T47D (cell line): ENCODE results near the gene MYLK2.

Experiments used
- DNase-seq, 2 experiments: peaks; one replicate each; pipeline versions ENCODE4 v3.0.0 to v3.0.0-alpha.2; 2011 to 2012; ENCODE audit warnings: low read depth in 1 of 2, low spot score in 1 of 2
- JUND ChIP-seq: IDR thresholded peaks from 2 replicates; pipeline ENCODE4 v1.6.1; 2012; ENCODE audit warnings: low read depth
- in situ Hi-C: cut with HindIII; loops from 2 replicates; pipeline ENCODE4 v1.10.0; 2016; ENCODE audit warnings: low sequenced_read_pairs, low pct_unique_long_range_greater_than_20kb

MYLK2 gene

DNA sequence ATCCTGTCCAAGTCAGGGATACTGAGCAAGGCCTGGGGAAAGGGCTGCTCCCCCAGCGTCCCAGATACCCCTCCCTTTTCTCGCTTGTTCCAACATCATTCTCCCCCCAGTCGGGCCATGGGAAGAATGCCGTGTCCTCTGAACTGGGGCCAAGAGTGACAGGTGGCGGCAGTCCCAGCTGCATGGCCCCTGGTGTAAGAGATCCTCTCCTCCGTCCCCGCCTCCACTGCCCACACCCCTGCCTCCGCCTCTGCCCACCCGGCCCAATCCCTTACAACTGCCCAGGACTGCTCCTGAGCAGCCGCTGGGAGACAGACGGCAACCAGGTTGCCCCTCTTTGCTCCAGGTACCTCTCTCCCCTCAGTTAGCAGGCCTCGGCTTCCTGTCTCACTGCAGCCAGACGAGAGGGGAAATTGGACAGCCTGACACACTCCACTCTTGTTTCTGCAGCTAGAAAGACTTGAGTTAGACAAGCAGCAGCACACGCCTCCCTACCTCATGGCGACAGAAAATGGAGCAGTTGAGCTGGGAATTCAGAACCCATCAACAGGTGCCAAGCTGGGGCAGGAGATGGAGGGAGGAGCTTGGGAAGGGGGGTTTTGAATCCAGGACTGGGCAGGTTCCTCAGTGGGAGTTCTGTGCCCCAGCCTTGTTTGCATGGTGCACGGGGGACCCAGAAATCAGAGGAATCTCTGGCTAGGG is at the start of gene MYLK2:
Gene MYLK2 (plus strand): TSS at position 274 of the 702 bp plus-strand sequence. CDS start 225 bp downstream, at position 499.
- no peak for DNase-seq
- in situ Hi-C loops: no loop called here

DNA sequence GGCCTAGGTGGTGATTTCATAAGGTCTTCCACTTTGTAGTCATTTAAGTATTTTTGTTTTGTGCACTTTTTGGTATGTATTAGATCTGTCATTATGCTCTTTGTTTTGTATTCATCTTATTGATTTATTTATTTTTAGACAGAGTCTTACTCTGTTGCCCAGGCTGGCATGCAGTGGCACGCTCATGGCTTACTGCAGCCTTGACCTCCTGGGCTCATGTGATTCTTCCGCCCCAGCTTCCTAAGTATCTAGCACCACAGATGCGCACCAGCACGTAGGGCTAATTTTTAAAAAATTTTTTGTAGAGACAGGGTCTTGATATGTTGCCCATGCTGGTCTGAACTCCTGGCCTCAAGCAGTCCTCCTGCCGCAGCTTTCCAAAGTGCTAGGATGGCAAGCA is 49.5 kb upstream of the MYLK2 start:
- in situ Hi-C loops: no loop called here
- no peak for DNase-seq
- TF ChIP-seq JUND: no peak

More for the DNA sequence above, at the start of gene MYLK2:
- TF ChIP-seq JUND: no peak

DNA sequence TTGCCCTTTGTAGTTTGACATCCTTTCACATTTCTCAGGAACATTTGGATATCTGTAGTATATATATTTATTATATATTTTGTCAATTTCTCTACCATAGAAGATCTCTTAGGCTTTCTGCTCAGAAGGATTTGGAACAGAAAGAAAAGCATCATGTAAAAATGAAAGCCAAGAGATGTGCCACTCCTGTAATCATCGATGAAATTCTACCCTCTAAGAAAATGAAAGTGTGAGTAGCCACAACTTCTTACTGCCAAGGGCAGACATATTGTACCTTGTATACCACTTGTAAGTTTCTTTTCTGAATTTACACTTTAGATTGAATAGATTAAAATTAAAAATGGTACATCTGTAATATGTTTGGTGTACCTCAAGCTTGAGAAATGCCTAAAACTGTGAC is 48.9 kb upstream of the MYLK2 start:
- TF ChIP-seq JUND: no peak
- in situ Hi-C loops: no loop called here
- DNase-seq: no peak

DNA sequence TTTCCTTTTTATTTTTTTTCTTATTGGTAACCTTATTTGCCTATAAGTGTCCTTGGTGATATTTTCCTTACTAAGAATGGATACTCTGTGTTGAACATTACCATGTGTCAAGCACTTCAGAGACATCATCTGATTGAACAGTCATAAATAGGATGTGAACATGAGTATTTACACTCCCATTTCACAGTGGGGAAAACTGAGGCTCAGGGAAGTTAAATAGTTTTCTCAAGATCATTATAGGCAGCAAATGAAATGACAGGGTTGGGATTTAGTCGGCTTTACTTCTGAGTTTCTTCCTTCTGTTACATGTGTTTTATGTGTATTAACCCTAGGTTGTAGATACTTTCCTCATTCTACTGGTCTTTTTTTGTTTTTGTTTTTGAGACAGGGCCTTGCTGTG is 44.7 kb upstream of the MYLK2 start:
- TF ChIP-seq JUND: no peak
- in situ Hi-C loops: no loop called here
- no peak for DNase-seq

DNA sequence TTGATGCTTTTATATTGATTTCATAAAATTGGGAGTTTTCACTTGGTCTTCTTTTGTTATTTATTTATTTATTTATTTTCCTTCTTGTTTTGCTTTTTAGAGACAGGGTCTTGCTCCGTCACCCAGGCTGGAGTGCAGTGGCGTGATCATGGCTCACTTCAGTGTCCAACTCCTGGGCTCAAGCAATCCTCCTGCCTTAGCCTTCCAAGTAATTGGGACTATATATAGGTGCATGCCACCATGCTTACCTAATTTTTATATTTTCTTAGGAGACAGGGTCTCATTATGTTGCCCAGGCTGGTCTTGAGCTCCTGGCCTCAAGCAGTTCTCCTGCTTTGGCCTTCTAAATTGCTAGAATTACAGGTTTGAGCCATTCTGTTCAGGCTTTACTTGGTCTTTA is 38.3 kb upstream of the MYLK2 start:
- DNase-seq: no peak
- in situ Hi-C loops: no loop called here
- TF ChIP-seq JUND: no peak

DNA sequence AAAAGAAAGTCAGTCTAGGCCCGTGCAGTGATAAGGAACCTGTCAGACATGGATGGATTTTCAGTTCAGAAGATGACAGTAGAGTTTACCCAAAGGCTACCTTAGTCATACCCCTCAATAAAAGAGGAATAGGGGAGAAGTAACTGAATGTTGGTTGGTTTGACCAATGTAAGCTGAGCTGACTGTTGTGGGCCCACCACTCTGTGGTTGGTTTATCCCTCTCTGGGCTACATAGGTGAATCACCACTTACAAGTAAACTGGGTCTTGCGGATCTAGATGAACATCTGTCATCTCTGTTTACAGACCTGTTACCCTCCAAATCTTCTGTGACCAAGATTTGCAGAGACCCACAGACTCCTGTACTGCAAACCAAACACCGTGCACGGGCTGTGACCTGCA is 37.2 kb upstream of the MYLK2 start:
- in situ Hi-C loops: no loop called here
- no peak for DNase-seq
- no peak for TF ChIP-seq JUND

DNA sequence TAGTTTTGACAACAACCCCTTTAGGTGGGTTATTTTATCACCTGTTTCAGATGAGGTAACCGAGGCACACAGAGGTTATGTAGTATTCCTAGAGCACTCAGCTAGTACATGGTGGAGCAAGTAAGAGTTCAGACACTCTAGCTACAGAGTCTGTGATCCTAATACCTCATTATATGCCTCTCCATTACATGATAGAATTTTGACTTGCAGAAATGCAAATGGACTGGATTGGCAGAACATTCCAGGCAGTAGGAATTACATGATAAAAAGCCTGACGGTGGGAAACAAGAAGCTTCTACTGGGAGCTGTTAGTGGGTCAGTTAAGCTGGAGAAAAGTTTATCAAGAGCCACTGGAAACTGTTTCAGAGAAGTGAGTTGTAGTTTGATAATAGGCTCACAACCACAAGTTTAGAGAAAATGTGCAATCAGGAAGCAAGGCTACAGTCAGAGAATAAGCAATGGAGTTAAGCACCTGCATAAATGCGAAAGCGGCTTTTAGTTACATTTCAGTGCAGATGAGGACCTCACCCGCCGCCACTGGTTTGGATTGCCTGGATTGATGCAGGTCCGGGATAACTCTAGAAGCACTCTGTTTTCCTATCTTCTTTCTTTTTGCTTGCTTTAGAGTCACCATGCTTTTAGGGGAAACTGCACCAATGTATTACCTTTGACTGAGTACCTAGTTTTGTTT is 34.7 kb upstream of the MYLK2 start:
- in situ Hi-C loops: no loop called here

DNA sequence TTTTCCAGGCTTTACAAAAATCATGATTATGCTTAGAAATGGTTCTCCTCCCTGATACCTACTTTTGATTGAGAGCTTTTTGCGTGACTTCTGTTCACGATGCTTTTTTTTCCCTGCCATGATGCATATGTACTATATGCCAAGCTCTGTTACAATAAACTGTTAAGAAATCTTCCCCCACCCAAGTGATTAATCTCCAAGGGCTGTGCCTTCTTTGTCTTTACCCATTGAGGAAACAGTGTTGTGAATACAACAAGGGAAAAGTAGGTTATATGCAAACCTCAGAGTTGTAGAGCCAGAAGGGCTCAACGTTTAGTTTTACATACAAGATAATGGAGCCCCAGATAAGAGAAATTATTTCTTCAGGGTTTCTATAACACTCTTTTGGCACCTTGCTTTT is 34.1 kb upstream of the MYLK2 start:
- DNase-seq: no peak
- in situ Hi-C loops: no loop called here
- no peak for TF ChIP-seq JUND

More for the DNA sequence above, 34.7 kb upstream of the MYLK2 start:
- no peak for DNase-seq
- TF ChIP-seq JUND: no peak

DNA sequence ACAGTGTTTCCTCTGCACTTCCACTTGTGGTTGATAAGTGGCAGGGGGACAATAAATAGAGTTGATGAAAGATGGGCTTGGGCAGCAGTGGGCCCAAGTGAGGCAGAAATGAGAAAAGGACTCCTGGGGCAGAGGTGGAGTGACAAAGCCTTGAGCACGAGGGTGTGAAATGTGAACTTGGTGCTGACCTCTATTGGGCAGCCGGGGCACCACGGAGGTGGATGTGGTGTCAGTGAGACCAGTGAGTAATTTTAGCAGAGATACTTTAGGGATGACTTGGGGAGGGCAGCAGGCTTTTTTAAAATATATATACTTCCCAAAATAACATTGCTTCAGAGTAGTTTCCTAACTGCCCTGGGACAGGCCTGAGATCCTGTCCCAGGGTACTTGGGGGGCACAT is 30.6 kb upstream of the MYLK2 start:
- no peak for TF ChIP-seq JUND
- DNase-seq: peak in 1 of 2 experiments; percentile 31
- in situ Hi-C loops: no loop called here

DNA sequence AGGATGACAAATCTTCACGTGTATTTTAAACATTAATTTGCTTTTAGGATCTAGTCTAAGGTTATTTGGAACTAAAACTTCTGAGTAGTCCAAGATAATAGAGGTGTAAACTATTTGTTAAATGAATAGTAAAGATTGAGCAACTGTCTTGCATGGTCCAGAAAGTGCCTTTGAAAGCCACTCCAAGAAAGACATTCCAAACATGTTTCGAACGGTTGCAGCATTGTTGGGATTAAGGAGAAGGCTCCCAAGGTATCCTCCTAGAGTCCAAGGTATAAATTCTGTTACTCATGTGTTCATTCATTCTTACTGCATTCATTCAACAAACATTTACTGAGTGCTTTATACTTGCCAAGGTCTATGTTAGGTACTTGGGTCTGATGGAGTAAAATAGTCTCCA is 28.8 kb upstream of the MYLK2 start:
- in situ Hi-C loops: no loop called here
- TF ChIP-seq JUND: no peak
- no peak for DNase-seq

DNA sequence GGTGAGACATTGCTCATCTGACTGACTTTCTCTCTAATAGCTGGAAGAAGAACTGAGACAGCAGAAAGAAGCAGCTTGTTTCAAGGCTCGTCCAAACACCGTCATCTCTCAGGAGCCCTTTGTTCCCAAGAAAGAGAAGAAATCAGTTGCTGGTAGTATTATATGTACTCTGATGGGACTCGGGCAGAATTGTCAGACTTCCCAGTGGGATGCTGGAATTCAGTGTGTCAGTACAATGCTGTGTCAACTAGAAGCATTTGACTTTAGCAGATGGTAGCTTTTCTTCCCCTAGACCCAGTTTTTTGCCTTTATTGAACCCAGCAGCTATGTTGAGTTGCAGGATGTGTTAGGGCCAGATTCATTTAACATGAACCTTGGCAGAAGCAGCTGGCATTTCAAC is 21.8 kb upstream of the MYLK2 start:
- TF ChIP-seq JUND: no peak
- in situ Hi-C loops: no loop called here
- DNase-seq: no peak

DNA sequence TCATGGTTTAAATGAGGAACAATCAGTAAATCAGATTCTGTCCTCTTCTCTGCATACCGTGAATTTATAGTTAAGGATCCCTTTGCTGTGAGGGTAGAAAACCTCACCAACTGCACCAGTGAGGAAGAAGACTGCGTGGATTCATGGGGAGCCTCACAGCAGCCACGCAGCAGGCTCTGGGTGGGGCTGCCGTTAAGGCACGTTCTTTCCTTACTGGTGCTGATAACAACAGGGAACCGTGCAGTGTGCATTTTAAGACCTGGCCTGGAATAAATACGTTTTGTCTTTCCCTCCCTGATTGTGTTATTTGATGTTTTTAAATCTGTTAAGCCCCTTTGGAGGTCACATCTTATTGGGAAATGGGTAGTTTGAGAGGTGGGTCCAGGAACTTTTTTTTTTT is 17.6 kb upstream of the MYLK2 start:
- in situ Hi-C loops: no loop called here

DNA sequence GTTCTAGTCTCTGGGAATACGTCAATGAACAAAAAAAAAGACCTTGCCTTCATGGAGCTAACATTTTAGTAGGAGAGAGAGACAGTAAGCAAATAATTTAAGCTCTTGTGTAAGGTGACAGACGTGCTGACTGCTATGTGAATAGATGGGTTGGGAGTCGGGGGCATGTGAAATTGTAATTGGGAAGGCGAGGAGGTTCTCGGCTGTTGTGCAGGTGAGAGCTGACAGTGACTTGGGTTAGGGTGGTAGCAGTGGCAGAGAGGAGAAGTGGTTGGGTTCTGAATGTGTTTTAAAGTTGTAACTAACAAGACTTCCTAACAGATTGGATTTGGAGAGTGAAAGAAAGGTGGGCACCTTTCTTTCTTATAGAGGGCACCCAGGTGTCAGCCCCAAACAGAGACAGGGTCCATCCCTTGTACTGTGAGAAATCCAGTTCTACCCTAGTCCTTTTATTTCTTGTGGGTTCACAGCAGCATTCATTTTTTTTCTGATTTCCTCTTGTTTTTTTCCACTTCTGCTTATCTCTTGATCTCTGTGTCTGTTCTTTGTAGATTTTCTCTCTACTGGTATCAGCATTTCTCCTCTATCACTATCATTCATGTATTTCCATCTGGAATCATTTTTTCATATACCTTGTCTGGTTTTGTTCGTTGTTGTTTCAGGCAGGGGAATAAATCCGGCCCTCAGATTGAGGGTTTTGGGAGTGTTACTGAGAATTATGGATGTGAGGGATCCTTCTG is 15.4 kb upstream of the MYLK2 start:
- no peak for TF ChIP-seq JUND
- in situ Hi-C loops: no loop called here
- DNase-seq: no peak

More for the DNA sequence above, 17.6 kb upstream of the MYLK2 start:
- DNase-seq: no peak
- no peak for TF ChIP-seq JUND
